ENCODE measurements around the gene NOL8.

GRCh38 chr9:92324431-92324830 is 719 bp downstream of the NOL8 start:
- TF ChIP-seq, protein P1, sequence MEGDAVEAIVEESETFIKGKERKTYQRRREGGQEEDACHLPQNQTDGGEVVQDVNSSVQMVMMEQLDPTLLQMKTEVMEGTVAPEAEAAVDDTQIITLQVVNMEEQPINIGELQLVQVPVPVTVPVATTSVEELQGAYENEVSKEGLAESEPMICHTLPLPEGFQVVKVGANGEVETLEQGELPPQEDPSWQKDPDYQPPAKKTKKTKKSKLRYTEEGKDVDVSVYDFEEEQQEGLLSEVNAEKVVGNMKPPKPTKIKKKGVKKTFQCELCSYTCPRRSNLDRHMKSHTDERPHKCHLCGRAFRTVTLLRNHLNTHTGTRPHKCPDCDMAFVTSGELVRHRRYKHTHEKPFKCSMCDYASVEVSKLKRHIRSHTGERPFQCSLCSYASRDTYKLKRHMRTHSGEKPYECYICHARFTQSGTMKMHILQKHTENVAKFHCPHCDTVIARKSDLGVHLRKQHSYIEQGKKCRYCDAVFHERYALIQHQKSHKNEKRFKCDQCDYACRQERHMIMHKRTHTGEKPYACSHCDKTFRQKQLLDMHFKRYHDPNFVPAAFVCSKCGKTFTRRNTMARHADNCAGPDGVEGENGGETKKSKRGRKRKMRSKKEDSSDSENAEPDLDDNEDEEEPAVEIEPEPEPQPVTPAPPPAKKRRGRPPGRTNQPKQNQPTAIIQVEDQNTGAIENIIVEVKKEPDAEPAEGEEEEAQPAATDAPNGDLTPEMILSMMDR (IDR thresholded peaks at IDR 0.05; ENCODE audit: low read depth, low read length, missing input control), result no peak
- TF ChIP-seq ATF3 (IDR thresholded peaks at IDR 0.05), result no peak
- TF ChIP-seq RAD21 (IDR thresholded peaks at IDR 0.05), result no peak
- TF ChIP-seq GABPA (IDR thresholded peaks at IDR 0.05 in 1 of 2, conservative IDR thresholded peaks at IDR 0.05 in 1 of 2), result no peak

Measured in liver (tissue), 3 donors.